ENCODE measurements around the gene LYG1. TPM values are rescaled to one million over a fixed set of nuclear protein-coding genes. Genes with fewer than 3 reads are reported as not detected.

LYG1 gene
- total and polyA plus RNA-seq, 9 of the 15 experiments (the other 6 are each of a cell fraction or from before 2014, with no cell fraction given), result 0.64 to 2.6 (median 1.2) TPM

- TF ChIP-seq E4F1 (CRISPR knock-in tag; IDR thresholded peaks at IDR 0.05; ENCODE audit: borderline replicate concordance), result no peak
- TF ChIP-seq ZNF263 (CRISPR knock-in tag; IDR thresholded peaks at IDR 0.05; ENCODE audit: borderline replicate concordance), result no peak
- peak; percentile 50 for TF ChIP-seq FOSL1 (tag; conservative IDR thresholded peaks at IDR 0.05)
- no peak for TF ChIP-seq ZC3H4 (CRISPR knock-in tag; IDR thresholded peaks at IDR 0.05; ENCODE audit: borderline replicate concordance)
- no peak for TF ChIP-seq KAT8 (IDR thresholded peaks at IDR 0.05; ENCODE audit: low read depth)
- TF ChIP-seq HDAC2 (IDR thresholded peaks at IDR 0.05), result no peak
- no peak for TF ChIP-seq KLF1 (tag; IDR thresholded peaks at IDR 0.05)
- no peak for TF ChIP-seq ARID4B (CRISPR knock-in tag; IDR thresholded peaks at IDR 0.05)
- peak; percentile 6; the same call in 1 of the 2 replicates for TF ChIP-seq ELF1 (tag; IDR thresholded peaks at IDR 0.05)
- no peak for TF ChIP-seq BDP1 (IDR thresholded peaks at IDR 0.05; ENCODE audit: insufficient read depth, insufficient read length)
- no peak for TF ChIP-seq ETV5 (CRISPR knock-in tag; IDR thresholded peaks at IDR 0.05; ENCODE audit: low read depth)
- no peak for TF ChIP-seq ZNF124 (CRISPR knock-in tag; IDR thresholded peaks at IDR 0.05)
- no peak for TF ChIP-seq BRCA1 (IDR thresholded peaks at IDR 0.05)
- no peak for TF ChIP-seq BRCA1 (CRISPR knock-in tag; IDR thresholded peaks at IDR 0.05)
- no peak for TF ChIP-seq ARID1B (IDR thresholded peaks at IDR 0.05)
- no peak for TF ChIP-seq MYC (IDR thresholded peaks at IDR 0.05; ENCODE audit: low read depth, low read length)
- TF ChIP-seq MYC (CRISPR knock-in tag; IDR thresholded peaks at IDR 0.05; ENCODE audit: borderline replicate concordance, low read depth), result no peak
- TF ChIP-seq NR0B1 (IDR thresholded peaks at IDR 0.05; ENCODE audit: partially characterized antibody), result no peak
- no peak for TF ChIP-seq SETDB1 (IDR thresholded peaks at IDR 0.05; ENCODE audit: low read length)
- TF ChIP-seq SNIP1 (IDR thresholded peaks at IDR 0.05; ENCODE audit: low read depth), result no peak
- no peak for TF ChIP-seq NR2C2 (CRISPR knock-in tag; IDR thresholded peaks at IDR 0.05)
- peak; percentile 32; the same call in 1 of the 2 replicates for TF ChIP-seq NR2C2 (tag; IDR thresholded peaks at IDR 0.05)
- no peak for TF ChIP-seq ZNF232 (CRISPR knock-in tag; IDR thresholded peaks at IDR 0.05)
These were observed 35.8 kb upstream of the LYG1 start (continued) for GRCh38 chr2:99336804-99337112.
